HG03575 (cell line): ENCODE results near the gene SORCS2.

Source experiments
- ATAC-seq: cut with Tn5 transposase; IDR thresholded peaks from one replicate; pipeline ENCODE4 v1.9.1; 2021; ENCODE audit not compliant: unreplicated experiment, insufficient number of reproducible peaks, low FRiP score; ENCODE audit errors: extremely low read depth

The SORCS2 gene

DNA sequence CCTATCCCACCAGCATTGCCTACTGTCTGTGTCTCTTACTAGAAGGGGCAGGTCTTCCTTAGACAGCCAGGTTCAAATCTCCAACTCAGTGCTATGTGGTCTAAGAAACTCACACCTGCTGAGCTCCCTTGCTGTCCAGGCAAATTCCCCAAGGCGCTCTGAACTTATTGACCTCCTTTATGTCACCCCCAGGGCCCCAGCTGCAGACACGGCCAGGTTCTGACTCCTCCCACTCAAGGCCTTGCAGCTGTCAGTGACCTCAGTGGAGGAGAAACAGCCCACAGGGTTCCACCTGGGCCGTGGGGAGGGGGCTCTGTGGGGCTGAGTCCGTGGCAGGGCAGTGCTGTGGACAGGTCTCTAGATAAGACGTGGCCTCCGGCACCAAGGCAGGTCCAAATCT, 284.5 kb downstream of the SORCS2 start:
- no peak for ATAC-seq

DNA sequence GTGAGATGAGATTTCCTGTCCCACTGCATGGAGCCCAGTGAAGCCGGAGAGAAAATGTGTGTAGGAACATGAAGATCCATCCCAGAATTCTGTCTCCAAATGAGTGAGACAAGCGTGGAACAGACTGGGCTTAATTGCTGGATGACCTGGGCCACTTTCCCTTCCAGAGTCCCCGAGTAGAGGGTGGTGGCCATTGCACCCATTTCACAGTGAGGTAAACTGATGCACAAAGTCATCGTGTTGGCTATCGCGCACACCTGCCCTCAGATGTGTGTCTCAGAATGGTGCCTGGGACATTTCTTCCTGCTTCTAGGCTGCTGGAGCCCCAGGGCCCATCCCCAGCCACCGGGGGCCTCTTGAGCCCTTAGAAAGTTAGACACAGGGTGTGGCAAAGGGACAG, 285.4 kb downstream of the SORCS2 start:
- ATAC-seq = no peak

DNA sequence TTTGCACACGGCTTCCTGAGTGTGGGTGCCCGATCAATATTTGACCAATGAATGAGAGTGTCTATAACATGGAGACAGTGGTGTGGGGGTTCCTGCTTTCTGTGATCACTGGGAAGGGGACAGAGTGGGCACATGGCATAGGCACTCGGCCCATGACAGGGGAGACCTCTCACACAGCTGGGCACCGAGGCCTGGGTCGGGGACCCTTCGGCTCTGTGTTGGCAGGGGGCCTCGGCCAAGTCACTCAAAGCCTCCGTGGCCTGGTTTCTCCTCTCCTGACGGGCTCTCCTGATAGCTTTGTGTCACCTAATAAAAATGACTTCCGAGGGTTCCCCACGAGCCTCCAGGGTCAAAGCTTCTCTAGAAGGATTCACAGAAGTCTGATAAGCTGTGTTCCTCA, 286.3 kb downstream of the SORCS2 start:
- ATAC-seq = no peak

DNA sequence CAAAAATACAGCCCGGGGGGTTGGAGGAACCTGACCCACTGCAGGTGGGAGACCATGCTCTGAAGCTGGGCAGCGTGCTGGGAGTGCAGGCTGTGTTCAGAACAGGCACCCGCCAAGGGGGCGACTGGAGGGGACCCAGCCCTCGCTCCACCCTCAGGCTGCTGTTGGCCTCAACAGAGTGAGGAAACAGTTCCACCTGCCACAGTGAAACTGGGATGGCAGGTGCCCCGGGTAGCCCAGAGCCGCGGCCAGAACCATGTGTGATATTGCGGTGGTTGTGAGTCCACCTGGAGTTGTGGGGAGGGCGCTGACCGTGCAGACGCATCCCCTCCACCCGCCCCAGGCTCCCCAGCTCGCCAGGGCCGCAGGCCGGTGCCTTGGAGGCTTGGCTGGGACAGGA, 288.1 kb downstream of the SORCS2 start:
- ATAC-seq = no peak

DNA sequence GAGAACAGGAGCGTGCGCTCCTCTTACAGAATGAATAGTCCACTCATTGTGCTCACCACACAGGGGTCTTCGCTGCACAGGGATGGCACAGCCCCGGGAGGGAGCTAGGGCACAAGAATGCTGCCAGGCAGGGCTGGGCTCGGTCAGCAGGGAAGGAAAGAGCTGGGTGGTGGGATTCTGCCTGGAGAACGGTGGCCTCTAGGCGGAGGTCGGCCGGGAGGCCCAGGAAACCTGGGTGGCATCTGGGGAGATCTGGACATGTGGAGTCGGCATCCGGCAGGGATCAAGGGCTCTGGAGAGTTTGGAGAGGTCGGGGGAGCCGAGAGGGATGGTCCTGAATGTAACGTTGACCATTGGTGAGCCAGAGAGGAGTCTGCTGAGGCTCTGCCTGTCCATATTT, 288.9 kb downstream of the SORCS2 start:
- ATAC-seq = no peak

DNA sequence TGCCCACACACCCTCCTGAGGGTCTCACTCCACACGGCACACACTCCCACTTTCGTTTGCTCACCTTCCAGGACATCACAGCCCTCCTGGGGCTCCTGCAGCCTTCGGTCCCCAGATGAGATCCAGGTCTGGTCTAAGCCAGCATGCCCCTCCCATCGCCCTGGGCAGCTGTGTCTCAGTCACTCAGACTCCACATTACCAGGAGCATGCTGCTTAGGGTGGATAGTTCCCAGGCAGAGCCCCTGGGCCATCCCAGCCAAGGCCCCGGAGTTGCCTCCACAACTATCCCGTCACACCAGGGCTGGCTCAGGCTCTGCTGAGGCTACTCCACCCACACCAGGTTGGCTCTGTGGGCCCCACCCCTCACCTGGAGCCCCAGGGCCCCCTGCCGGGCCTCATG, 292.8 kb downstream of the SORCS2 start:
- no peak for ATAC-seq

DNA sequence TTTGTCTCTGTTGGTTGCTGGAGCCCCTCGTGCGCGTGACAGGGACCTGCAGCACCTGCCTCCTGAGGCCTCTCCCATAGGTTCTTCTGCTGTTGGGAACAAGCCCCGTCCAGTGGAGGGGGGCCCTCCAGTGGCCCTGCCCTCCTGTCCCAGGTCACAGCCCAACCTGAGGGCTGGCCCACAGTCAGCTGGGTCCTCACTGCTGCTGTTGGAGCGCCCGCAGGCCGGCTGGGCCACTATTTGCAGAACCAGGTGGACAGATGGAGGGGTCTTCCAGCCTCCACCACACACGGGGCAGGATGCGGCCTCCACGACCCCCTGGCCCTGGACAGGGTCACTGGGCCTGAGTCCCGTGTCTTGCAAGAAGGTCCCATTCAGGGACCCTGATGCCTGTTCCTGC, 293.8 kb downstream of the SORCS2 start:
- no peak for ATAC-seq

DNA sequence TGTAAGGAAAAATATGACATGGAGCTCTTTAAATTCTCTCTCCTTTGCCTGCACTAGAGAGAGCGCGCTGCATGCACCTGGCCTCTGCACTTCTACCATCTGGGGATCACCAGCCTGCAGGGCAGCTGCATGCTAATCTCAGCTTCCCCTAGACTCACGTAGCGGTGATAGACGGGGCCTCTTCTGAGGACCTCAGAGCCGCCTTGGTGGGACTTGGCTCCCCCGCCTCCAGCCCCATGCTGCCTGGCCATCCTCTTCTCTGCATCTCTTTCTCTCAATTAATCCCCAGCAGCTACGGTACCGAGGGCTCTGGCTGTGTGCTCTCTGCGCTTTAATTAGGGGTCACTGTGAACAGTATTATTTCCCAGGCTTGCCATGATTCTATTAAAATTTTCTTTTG, 295.2 kb downstream of the SORCS2 start:
- ATAC-seq = no peak

DNA sequence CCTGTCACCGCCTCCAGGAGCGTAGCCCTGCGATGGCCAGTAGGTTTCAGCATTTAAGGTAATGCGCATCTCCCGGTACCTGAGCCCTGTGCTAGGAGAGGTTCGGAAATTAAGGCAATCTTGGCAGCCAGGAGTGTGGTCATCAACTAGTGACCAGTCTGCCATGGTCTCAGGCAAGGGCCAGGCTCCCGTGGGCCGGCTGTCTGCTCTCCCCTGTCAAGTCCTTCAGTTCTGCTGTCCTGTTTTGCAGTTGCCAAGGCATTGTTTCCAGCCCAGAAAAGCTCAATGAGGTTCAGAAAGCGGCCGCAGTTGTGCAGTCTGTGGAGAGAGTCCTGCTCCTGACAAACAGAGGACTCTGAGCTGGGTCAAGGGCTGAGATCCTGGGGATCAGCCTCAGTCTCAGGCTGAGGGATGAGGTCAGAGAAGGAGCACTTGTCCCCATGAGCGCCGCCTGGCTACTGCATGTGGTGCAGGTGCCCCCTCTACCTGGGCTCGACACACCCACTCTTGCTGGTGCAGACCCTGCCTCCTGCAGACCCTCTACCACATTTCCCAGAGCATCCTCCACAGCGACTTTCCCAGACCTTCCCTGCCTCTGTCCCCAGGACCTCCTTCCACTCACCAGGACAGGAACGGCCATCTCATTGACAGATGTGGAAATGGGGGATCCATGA, 295.8 kb downstream of the SORCS2 start:
- ATAC-seq = no peak

DNA sequence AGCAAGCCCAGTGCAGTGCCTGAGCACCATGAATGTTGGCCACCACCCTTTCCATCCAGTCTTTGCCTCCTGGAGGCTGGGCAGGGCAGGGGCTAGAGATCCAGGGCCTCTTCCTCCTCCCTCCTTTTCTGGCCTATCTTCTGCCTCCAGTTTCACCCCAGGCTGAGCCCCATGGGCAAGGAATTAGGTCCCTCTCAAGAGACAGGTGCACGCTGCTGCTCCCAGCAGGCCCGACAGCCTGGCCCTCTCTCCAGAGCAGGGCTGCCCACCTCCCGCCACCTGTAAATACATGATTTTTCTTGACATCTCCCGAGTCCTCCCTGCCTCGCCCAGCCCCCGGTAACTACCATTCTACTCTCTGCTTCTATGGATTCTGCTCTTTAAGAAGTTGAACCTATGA, 299.6 kb downstream of the SORCS2 start:
- ATAC-seq = no peak

DNA sequence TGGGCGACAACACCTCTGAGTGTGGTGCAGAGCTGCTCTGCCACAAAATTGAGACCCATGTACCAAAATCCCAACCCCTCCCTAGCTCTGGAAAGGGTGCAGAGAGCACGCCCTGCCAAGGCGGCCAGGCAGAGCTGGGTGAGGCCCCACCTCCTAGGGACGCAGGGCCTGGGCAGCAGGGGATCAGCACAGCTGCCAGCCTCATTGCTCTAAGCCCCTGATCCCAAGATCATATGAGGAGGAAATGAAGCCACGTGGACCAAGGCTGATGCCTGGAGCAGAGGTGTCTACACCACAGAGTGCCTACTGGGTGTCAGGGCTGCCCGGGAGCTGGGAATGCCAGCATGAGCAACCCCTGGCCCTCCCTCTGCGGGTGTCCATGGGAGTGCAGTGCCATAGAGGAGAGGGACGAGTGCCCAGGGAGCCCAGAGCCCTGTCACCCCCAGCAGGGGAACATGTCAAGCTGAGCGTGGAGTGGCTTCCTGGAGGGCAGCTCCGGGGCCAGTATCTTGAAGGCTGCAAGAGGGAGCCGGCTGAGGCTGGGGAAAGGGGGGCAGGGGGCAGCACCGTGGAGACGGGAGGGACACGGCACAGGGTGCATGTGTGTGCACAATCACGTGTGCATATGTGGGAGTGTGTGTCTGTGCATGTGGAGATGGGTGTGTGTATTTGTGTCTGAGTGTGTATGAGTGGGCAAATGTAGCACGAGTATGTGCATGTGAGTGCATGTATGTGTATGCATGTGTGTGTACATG, 306.3 kb downstream of the SORCS2 start:
- no peak for ATAC-seq

DNA sequence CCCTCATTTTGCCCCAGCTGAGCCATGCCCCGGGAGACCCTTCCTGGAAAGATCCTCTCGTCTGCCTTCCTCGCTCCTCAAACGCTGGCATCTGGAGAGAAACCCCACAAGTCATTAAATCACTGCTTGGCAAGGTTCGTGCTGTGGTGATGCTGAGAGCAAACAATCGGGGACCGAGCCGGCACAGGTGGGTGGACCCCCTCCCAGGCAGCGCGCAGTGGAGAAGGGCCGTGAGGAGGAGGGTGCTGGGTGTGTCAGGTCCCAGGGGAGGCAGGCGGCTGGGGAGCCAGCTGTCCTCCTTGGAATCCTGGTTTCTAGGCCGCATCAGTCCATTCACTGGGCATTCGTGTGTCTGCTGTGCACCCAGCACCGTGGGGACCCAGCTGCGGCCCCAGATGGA, 307.3 kb downstream of the SORCS2 start:
- ATAC-seq = no peak

DNA sequence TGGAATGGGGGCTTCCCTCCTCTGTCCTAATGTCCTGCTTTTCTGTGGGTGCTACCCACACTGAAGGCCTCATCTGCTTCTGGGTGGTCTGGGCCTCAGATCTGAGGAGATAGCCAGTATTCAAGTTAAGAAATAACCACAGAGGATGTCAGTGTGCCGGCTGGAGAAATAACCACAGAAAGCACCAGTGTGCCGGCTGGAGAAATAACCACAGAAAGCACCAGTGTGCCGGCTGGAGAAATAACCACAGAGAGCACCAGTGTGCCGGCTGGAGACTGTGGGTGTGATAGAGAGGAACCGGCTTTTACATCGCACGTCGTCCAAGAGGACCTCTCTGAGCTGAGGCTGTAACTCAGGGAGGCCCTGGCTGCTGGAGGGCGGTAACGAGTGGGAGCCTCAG, 308.1 kb downstream of the SORCS2 start:
- no peak for ATAC-seq

DNA sequence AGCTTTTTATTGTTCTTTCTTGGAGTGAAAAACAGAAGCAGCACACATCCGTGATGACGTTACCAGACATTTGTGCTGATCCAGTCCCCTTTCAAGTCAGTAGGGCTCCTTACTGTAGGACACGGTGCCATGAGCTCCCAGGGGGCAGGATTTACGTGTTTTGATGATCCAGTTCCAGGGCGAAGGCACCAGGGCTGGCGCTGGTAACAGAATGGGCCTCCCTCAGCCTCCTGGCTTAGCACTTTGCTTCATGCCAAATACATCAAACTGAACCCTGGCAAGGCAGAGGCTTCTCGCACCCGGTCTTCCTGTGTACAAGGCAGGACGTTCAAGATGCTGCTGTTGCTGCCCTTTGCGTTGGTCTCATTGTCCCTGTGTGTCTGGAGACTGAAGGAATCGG, 309.0 kb downstream of the SORCS2 start:
- ATAC-seq = no peak

DNA sequence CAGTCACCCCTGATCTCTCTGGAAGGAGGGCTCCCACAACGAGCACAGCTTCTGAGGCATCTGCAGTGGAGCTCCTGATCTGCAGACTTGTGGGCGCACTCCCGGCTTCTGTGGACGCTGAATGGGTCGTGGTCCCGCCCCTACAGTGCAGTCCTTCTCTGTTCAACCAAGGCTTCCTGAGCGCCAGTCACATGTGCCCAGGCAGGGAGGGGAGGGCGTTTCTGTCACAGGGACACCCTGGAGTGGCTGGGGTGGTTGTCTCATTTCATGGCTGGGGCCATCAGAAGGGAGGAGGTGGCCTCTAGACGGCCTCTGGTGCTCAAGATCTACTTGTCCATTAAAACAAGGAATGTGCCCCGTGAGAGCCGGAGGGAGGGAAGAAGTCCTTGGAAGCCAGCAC, 309.5 kb downstream of the SORCS2 start:
- ATAC-seq = no peak

DNA sequence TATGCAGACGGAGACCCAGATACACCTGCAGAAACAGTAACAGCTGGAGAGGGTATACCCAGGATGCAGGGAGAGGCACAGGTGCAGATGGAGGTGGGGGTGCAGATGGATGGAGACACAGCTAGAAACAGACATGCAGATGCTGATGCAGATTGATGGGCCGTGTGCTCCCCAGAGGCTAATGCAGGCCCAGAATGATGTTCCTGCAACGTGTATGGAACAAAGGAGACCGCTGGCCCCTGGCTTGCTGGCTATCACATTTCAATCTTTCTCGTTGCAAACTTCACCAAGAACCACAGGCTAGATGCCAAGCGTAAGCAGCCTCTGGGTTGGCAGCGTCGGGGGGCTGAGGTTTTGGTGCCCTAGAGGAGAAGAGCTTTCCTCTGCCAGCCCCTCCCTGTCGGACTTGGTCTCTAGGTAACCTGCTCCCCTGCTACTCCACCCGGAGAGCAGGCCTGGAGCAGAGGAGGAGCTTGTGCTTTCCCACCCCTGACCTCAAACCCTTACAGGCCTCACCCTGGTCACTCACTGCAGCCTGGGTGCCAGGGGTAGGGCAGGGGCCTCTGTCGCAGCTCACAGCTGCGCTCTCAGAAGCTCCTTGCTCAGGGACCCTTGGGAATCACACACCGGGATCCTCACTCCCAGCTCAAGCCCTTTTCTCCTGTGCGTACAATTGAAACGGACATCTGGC, 311.4 kb downstream of the SORCS2 start:
- ATAC-seq = no peak

DNA sequence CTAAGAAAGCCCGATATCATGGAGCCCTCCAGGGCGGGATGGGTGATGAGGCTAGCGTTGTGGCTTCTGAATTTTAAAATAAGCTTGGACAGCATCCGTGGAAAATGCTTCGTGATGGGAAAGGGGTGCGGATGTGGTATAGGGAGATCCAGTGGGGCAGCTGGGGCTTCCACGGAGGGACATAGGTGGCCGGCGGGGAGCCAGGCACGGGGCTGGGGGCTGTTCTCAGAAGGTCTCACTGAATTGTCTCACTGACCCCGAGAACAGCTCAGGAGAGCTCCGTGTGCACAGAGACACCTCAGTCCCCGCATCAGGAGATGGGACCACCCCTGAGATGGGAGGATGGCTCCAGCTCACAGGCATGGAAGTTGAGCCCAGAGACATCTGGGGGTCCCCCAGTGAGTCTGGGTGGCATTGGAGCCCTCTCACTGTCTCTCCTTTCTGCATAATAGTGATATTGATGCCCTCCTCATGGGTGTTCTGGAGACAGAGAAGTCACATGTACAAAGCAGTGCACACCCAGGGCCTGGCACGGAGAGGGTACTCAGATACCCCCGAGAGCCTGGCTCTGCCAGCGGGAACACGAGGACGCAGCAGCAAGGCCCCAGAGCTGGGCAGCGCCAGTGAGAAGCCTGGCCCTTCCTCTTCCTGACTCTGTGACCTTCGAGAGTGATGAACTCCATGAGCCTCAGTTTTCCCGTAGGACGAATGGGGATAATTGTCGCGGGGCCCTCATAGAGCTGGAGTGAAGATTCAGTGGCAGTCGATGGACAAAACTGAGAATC, 313.0 kb downstream of the SORCS2 start:
- ATAC-seq = no peak

DNA sequence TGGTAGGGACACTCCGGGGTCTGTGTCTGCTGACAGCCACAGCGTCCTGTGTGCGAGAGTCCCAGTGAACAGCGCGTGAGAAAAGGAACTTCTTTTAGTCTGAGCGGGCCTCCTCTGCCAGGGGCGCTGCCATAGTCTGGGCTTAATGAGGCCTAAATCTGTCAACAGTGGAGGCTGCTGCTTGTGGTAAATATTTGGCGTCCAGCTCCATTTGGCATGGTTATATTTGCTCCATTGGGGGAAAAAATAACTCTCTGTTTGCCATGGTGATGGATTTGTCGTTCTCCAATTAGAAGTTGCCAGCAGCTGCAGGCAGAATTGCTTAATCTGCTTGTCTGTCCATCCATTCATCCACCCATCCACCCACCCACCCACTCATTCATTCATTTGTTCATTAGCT, 313.8 kb downstream of the SORCS2 start:
- no peak for ATAC-seq

DNA sequence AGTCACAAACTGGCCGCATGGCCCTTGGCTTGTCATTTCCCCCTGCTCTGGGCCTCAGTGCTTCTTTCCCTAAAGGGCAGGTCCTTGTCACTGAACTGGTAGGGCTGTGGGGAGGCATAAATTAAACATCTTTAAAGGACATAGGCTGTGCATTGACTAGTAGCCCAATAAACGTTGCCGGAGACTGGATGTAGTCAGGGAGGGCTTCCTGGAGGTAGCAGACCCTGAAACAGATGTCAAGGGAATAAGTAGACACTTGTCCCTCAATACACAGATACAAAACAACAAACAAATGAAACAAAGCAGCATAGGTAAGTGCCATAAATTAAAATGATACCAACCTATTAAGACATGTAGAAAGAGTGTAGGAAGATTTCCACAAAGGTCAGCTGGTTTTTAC, 314.2 kb downstream of the SORCS2 start:
- ATAC-seq = no peak

DNA sequence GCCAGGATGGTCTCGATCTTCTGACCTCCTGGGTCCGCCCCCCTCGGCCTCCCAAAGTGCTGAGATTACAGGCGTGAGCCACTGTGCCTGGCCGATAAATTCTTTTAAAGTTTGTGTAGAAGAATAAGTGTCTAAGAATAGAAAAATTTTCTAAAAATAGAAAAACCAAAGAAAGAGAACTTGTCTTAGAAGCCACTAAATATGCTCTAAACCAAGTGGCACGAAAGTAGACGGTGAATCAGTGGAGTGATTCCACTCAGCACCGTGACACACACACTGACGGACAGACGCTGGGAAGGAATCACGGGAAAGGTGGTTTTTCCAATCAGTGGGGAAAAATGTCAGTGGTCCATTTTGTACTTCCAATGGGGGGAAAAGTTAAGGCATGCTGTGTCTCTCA, 315.0 kb downstream of the SORCS2 start:
- ATAC-seq = no peak
